Measurements from ENCODE around the gene OR11L1. TPM values are rescaled to one million over a fixed set of nuclear protein-coding genes. Genes with fewer than 3 reads are reported as not detected.

Gene OR11L1
- polyA plus RNA-seq, 3 donors, result not detected

GRCh38 chr1:247822060-247822459 is 19.6 kb downstream of the OR11L1 start:
- H3K79me2 ChIP-seq (ENCODE audit: insufficient read depth, low read length), result no peaks in the 10 kb centered on the region
- no peaks in the 10 kb centered on the region for H3K27me3 ChIP-seq (ENCODE audit: control insufficient read depth in 2 of 2, insufficient read depth in 2 of 2, low read length in 2 of 2)
- H3K9ac ChIP-seq (ENCODE audit: insufficient read depth, low read length, poor library complexity, severe bottlenecking), result no peak overlapping the region
- Mint-ChIP-seq H3K27ac (peak overlapping the region in 1 of 7 donors; percentile 2), H3K4me3 (no peak overlapping the region), H3K9me3 (peaks cover 0 to 7% (median 5%) of the 10 kb centered on the region in 7 donors), H3K27me3 (ENCODE audit: low read depth in 3 of 3) (no peaks in the 10 kb centered on the region), H3K36me3 (no peaks in the 10 kb centered on the region), H3K4me1 (no peaks in the 10 kb centered on the region)
- H3K36me3 ChIP-seq (replicated peaks in 1 of 2; ENCODE audit: control insufficient read depth in 1 of 2, insufficient read depth in 2 of 2, low read length in 2 of 2), result no peaks in the 10 kb centered on the region
- no peak overlapping the region for H3K4me2 ChIP-seq (replicated peaks; ENCODE audit: extremely low read depth, low read length, poor library complexity, severe bottlenecking)
- no CpG with 5 or more reads among the region's 2 CpGs for WGBS (ENCODE audit: insufficient coverage)
- intact Hi-C loops (cut with micrococcal nuclease), result no loop called here
- H3K27ac ChIP-seq (ENCODE audit: low read depth in 1 of 2, low read length in 2 of 2), result no peak overlapping the region
- no peak overlapping the region for H3K4me3 ChIP-seq (replicated peaks in 1 of 3; ENCODE audit: low read depth in 2 of 3, low read length in 3 of 3)
- DNase-seq, result no peak
- no peak overlapping the region for H2AFZ ChIP-seq (ENCODE audit: insufficient read depth, low read depth, low read length, poor library complexity, severe bottlenecking)
- H3K9me3 ChIP-seq (replicated peaks in 1 of 2; ENCODE audit: control insufficient read depth in 1 of 2, insufficient read depth in 1 of 2, low read length in 2 of 2), result no peaks in the 10 kb centered on the region
- H3K4me1 ChIP-seq (ENCODE audit: control insufficient read depth in 1 of 2, insufficient read depth in 2 of 2, low read length in 2 of 2), result no peaks in the 10 kb centered on the region
- no peak for TF ChIP-seq CTCF (IDR thresholded peaks at IDR 0.05)
- H4K20me1 ChIP-seq (ENCODE audit: insufficient read depth, low read length), result no peaks in the 10 kb centered on the region

GRCh38 chr1:247812637-247813036 is 29.1 kb downstream of the OR11L1 start:
- no peak overlapping the region for H2AFZ ChIP-seq (ENCODE audit: insufficient read depth, low read depth, low read length, poor library complexity, severe bottlenecking)
- H3K9me3 ChIP-seq (replicated peaks in 1 of 2; ENCODE audit: control insufficient read depth in 1 of 2, insufficient read depth in 1 of 2, low read length in 2 of 2), result no peaks in the 10 kb centered on the region
- H3K4me1 ChIP-seq (ENCODE audit: control insufficient read depth in 1 of 2, insufficient read depth in 2 of 2, low read length in 2 of 2), result no peaks in the 10 kb centered on the region
- H3K79me2 ChIP-seq (ENCODE audit: insufficient read depth, low read length), result no peaks in the 10 kb centered on the region
- H3K27me3 ChIP-seq (ENCODE audit: control insufficient read depth in 2 of 2, insufficient read depth in 2 of 2, low read length in 2 of 2), result no peaks in the 10 kb centered on the region
- WGBS (ENCODE audit: insufficient coverage), result 100% methylated on average over 1 of the region's 2 CpGs
- H3K36me3 ChIP-seq (replicated peaks in 1 of 2; ENCODE audit: control insufficient read depth in 1 of 2, insufficient read depth in 2 of 2, low read length in 2 of 2), result no peaks in the 10 kb centered on the region
- no peaks in the 10 kb centered on the region for H4K20me1 ChIP-seq (ENCODE audit: insufficient read depth, low read length)
- no peak overlapping the region for H3K27ac ChIP-seq (ENCODE audit: low read depth in 1 of 2, low read length in 2 of 2)
- Mint-ChIP-seq H3K4me3 (no peak overlapping the region), H3K27ac (no peak overlapping the region), H3K9me3 (peaks cover 0 to 2% (median 0%) of the 10 kb centered on the region in 7 donors), H3K27me3 (ENCODE audit: low read depth in 3 of 3) (peaks cover 0 to 1% (median 0%) of the 10 kb centered on the region in 3 donors), H3K4me1 (no peaks in the 10 kb centered on the region), H3K36me3 (no peaks in the 10 kb centered on the region)
- DNase-seq, result no peak
- no peak overlapping the region for H3K4me3 ChIP-seq (replicated peaks in 1 of 3; ENCODE audit: low read depth in 2 of 3, low read length in 3 of 3)
- no peak overlapping the region for H3K9ac ChIP-seq (ENCODE audit: insufficient read depth, low read length, poor library complexity, severe bottlenecking)
- TF ChIP-seq CTCF (IDR thresholded peaks at IDR 0.05), result no peak
- intact Hi-C loops (cut with micrococcal nuclease), result no loop called here
- H3K4me2 ChIP-seq (replicated peaks; ENCODE audit: extremely low read depth, low read length, poor library complexity, severe bottlenecking), result no peak overlapping the region

Measured in CD14-positive monocyte (primary cell).